ENCODE measurements around the gene RAB9A.

The RAB9A gene, protein sequence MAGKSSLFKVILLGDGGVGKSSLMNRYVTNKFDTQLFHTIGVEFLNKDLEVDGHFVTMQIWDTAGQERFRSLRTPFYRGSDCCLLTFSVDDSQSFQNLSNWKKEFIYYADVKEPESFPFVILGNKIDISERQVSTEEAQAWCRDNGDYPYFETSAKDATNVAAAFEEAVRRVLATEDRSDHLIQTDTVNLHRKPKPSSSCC

DNA sequence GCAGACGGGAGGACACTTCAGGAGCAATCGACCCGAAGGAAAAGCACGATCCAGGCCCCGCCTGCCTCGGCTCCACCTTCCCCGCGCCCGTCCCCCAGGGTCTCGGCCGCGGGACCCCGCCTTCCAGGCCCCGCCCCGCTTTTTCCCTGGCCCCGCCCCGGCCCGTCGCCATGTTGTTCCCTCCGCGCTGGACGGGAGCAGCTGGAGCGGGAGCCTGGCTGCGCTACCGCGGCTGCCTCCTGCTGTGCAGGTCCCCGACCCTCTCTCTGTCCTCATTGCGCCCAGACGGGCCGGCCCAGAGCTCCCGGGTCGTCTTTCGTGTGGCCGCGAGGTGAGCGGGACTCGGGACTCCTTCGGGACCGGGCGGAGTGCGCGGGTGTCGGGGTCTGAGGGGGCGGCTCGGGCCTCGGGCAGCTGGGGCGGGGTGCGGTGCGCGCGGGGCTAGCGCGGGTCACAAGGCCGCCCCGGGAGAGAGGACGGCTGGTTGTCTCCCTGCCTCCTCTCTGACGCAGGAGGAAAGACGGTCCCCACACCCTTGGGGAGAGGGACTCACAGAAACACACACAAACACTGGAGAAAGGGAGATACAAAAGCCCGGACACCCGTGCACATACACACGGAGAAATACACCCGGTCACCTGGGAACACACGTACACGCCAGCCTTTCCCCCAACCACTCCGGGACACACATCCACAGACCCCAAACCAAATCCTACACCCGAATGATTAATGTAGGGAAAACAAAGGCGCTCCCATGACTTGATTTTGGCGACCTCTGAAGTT is at the start of gene RAB9A:
Gene RAB9A, plus strand, starts transcription at position 171 of the 783 bp plus-strand sequence. CDS start 19,619 bp downstream, outside the sequence.
- in situ Hi-C loops (cut with MboI; ENCODE audit: low sequenced_read_pairs): no loop called here

- in situ Hi-C loops (cut with MboI; ENCODE audit: low sequenced_read_pairs): loop anchor here (25.0 kb wide), 1 partner anchor 129 kb away; no protein-coding TSS in a partner anchor
These were observed 47.2 kb upstream of the RAB9A start for GRCh38 chrX:13641684-13642083.

DNA sequence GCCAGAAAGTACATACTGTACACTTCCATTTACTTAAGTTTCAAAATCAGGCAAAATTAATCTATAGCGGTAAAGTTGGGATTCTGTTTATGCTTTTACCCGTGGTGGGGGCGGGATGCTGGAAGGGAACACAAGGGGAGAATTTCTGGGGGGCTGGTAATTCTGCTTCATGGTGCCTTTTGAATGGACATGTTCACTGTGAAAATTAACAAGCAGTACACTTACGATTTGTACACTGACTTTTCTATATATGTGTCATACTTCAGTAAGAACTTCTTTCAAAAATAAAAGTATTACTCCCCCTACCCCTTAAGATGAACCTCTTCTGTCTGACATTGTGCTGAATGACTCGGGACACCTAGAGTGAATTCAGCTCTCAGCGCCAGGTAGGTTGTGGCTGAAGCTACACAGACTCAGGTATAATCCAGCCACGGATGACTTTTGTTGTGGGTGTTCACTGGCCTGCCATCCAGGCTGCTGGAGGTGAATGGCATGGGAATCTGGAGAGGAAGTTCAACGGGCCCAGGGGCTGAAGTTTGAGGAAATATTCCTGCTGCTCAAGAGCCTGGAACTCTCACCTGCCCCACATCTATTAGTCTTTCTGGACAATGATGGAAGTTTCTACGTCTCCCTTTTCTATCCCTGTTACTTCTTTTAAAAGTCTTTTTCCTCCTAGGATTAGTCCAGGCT is 43.3 kb upstream of the RAB9A start:
- in situ Hi-C loops (cut with MboI; ENCODE audit: low sequenced_read_pairs): loop anchor here (25.0 kb wide), 1 partner anchor 133 kb away; no protein-coding TSS in a partner anchor

GRCh38 chrX:13646154-13646549 is 42.8 kb upstream of the RAB9A start:
- in situ Hi-C loops (cut with MboI; ENCODE audit: low sequenced_read_pairs): loop anchor here (25.0 kb wide), 1 partner anchor 134 kb away; no protein-coding TSS in a partner anchor

DNA sequence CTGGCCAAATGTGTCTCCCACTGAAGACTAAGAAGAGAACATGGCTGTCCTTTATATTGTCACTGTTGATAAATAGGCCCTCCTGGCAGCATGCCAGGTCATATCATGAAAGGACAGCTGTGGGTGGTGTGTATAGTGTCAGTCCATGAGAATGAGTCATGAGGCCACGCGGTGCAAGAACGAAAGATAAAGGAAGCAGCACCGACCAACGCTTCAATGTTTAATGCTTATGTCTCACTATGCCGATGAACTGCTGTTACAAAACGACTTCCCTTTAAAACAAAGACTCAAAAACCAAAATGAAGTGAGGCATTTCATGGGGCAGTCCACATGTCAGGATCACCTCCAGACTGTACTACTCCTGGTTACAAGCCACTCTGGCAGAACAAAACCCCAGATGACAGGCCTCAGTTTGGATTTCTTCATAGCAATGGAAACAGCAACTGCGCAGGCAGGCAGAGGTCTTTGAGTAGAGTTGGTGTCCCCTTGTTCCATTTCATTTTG is 41.2 kb upstream of the RAB9A start:
- in situ Hi-C loops (cut with MboI; ENCODE audit: low sequenced_read_pairs): loop anchor here (25.0 kb wide), 1 partner anchor 135 kb away; no protein-coding TSS in a partner anchor

GRCh38 chrX:13648336-13648735 is 40.6 kb upstream of the RAB9A start:
- in situ Hi-C loops (cut with MboI; ENCODE audit: low sequenced_read_pairs): loop anchor here (25.0 kb wide), 1 partner anchor 136 kb away; no protein-coding TSS in a partner anchor

GRCh38 chrX:13649838-13650237 is 39.1 kb upstream of the RAB9A start:
- in situ Hi-C loops (cut with MboI; ENCODE audit: low sequenced_read_pairs): loop anchor here (25.0 kb wide), 1 partner anchor 138 kb away; no protein-coding TSS in a partner anchor

DNA sequence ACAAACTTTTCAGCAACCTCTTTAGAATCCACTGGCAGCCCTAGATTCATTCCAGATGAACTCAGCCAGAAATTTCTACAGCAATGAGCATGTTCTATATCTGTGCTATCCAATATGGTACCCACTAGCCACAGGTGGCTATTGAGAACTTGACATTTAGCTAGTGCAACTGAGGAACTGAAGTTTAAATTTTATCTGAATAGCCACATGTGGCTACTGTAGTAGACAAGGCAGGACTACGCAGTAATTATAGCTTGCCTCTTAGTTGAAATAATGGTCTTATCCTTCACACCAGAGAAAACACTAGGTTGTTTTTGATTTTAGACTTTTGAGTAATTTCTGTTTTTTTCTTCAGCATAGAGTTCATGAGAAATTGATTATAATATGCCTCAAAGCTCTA is 38.6 kb upstream of the RAB9A start:
- in situ Hi-C loops (cut with MboI; ENCODE audit: low sequenced_read_pairs): no loop called here

GRCh38 chrX:13651150-13651549 is 37.8 kb upstream of the RAB9A start:
- in situ Hi-C loops (cut with MboI; ENCODE audit: low sequenced_read_pairs): no loop called here

DNA sequence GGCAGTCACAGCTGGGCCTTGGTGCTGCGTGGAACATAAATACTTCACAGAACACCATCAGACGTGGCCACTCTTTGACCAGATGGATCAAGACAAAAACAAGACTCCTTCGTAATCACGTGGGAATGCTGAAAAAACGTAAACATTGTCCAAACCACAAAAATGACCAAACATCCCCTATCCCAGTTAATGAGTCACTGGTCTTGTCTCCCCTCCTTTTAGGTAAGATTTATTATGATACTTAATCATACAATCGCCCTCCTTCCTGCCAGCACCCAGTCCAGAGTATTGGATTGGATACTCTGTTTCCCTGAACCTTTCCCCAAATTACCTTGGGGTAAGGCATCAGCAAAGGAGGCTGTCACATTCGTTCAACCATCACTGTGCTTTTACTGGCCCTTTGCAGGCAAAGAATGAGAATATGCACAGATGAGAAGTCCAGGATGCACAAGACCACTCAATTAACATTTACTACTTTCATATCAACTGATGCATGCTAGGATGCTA is 36.6 kb upstream of the RAB9A start:
- in situ Hi-C loops (cut with MboI; ENCODE audit: low sequenced_read_pairs): no loop called here

- in situ Hi-C loops (cut with MboI; ENCODE audit: low sequenced_read_pairs): no loop called here
These were observed 35.9 kb upstream of the RAB9A start, which contains the start of gene TCEANC for GRCh38 chrX:13652850-13653693. Gene TCEANC, plus strand, starts transcription at chrX:13653141. Its CDS starts 9,368 bp downstream, at chrX:13662509.

DNA sequence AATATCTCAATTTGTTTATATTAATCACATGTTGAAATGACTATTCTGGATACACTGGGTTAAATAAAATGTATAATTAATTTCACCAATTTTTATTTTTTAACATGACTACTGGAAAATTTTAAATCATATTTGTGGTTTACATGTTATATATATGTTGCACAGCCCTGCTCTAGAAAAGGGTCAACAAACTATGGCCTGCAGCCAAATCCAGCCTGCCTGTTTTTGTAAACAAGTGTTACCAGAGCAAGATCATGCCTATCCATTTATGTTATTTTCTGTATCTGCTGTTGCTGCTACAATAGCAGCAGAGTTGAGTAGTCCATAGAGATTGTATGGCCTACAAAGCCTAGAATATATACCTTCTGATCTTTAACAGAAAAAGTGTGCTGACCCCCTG is 34.8 kb upstream of the RAB9A start:
- in situ Hi-C loops (cut with MboI; ENCODE audit: low sequenced_read_pairs): no loop called here

GRCh38 chrX:13655674-13656073 is 33.3 kb upstream of the RAB9A start:
- in situ Hi-C loops (cut with MboI; ENCODE audit: low sequenced_read_pairs): no loop called here

DNA sequence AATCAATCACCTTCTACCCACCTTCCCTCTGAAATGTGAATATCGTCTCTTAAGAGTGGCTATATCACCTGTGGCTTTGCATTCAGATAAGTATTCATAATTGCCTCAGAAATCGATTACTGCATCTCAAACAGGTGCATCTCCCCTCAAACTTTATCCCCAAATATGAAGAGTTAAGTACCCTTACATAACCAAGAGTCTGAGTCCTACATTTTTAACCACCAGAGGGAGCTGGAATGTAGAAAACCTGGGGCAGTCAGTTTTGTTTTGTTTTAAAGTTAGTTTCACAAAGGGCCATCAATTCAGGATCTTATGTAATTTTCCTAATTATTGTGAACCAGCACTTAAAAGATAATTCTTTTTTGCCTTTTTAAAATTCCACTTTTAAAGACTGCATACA is 30.3 kb upstream of the RAB9A start:
- in situ Hi-C loops (cut with MboI; ENCODE audit: low sequenced_read_pairs): no loop called here

DNA sequence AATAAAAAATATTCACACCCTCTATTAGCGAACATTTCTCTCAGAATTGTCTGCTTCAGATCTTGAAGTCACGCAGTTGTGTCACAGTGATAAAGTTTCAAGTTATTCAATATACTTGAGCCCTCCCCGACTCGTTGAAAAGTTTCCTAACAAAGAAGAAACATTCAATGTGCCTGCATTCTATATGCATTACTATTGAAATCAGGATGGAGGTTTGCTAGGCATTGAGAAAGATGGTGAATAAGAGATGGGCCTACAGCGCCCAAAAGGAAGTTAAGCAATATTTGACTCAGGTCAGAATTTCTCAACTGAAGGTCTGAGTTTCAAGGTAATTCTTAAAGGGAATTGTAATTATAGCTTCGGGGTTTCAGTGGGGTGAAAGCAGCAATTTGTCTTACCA is 29.9 kb upstream of the RAB9A start:
- in situ Hi-C loops (cut with MboI; ENCODE audit: low sequenced_read_pairs): no loop called here

GRCh38 chrX:13661735-13662288 is 27.1 kb upstream of the RAB9A start:
- in situ Hi-C loops (cut with MboI; ENCODE audit: low sequenced_read_pairs): no loop called here

DNA sequence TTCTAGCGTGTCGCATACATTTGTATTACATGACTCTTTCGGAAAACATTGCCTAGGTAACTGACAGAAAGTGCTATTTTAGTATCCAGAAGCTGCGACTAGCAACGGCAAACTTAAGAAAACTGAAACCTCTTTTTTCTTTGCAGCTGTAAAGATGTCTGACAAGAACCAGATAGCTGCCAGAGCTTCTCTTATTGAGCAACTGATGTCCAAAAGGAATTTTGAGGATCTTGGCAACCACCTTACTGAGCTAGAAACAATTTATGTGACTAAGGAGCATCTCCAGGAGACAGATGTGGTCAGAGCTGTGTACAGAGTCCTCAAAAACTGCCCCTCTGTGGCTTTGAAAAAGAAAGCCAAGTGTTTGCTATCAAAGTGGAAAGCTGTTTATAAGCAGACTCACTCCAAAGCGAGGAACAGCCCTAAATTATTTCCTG is 26.6 kb upstream of the RAB9A start:
- in situ Hi-C loops (cut with MboI; ENCODE audit: low sequenced_read_pairs): no loop called here

DNA sequence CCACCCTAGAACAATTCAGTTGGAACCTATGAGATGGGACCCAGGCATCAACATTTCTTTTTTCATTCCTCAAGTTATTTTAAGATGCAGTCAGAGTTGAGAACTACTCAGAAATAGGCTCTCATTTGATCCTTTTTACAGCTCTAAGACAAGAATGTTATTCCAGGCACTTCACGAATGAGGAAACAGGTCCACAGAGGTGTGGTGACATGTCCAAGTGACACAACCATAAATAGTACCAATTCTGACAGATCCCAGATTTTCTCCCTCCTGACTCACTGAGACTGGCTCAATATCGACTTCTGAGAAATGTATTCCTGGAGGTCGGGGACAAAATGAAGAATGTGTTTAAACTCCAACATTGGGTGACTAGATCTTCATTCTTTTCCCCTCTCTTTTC is 24.9 kb upstream of the RAB9A start:
- in situ Hi-C loops (cut with MboI; ENCODE audit: low sequenced_read_pairs): no loop called here

- in situ Hi-C loops (cut with MboI; ENCODE audit: low sequenced_read_pairs): no loop called here
These were observed 22.1 kb upstream of the RAB9A start for GRCh38 chrX:13666836-13667235.

- in situ Hi-C loops (cut with MboI; ENCODE audit: low sequenced_read_pairs): no loop called here
These were observed 21.0 kb upstream of the RAB9A start for GRCh38 chrX:13667919-13668318.

Data from HL-60/S4 treated with retinoic acid at 250 ng/mL for 4 days and 3 days (cell line).